K562 (cell line): Measurements from ENCODE around the gene ZBTB48. TPM values are rescaled to one million over a fixed set of nuclear protein-coding genes. Genes with fewer than 3 reads are reported as not detected.
"Not testable (repeated sequence)": the region's sequence is repeated elsewhere in the genome, so short reads cannot be mapped to it uniquely, and the experiment has no call there.

Experiments used
- ATAC-seq: fragments of 200-7000 bp; cut with Tn5 transposase; 3 replicates; pipeline ENCODE4 v1.9.1; 2020; ENCODE audit warnings: moderate library complexity
- BruUV-seq: library from RNA; stranded (reverse); fragments of 400-500 nt; replicated peaks from 2 replicates; lab custom pipeline; 2021; lab: Mats Ljungman, UMichigan
- CTCF ChIA-PET: fragments of 300-600 bp; formaldehyde crosslinking; extraction: SDS; loops from one replicate; lab custom pipeline; 2021; ENCODE audit warnings: low intra/inter-chr PET ratio; lab: Yijun Ruan, JAX
- POLR2A ChIA-PET: fragments of 300-600, 350-650 bp; sonication (Branson Sonifier 250); formaldehyde crosslinking; extraction: SDS; loops from one replicate; lab custom pipeline; 2021; ENCODE audit warnings: antibody characterized with exemption, inconsistent platforms; lab: Yijun Ruan, JAX
- DNase-seq, 4 experiments: peaks; one replicate each; pipeline versions ENCODE4 v3.0.0 to v3.0.0-alpha.2; 2011 to 2018; ENCODE audit warnings: low spot score in 3 of 4, mixed read lengths in 3 of 4; ENCODE audit errors: extremely low read depth in 1 of 4
- FAIRE-seq: peaks from 2 replicates; lab custom pipeline; 2011; peaks lifted over from hg19 to GRCh38; lab: Jason Lieb, UNC
- H2AFZ ChIP-seq: 2 replicates; pipeline ENCODE4 v1.6.0; 2011; ENCODE audit warnings: low read depth, low read length, control low read depth, inconsistent platforms
- H3K27ac ChIP-seq: fragments of 200-600 bp; 3 replicates; pipeline ENCODE4 v1.8.0; 2011; ENCODE audit warnings: low read depth, mild to moderate bottlenecking, control low read depth, inconsistent platforms, low read length, moderate library complexity, mixed read lengths; ENCODE audit errors: extremely low read depth
- H3K27me3 ChIP-seq, 2 experiments: fragments of 300-600 bp in 1 of 2; 2 replicates in 1 of 2; 3 replicates in 1 of 2; pipeline versions ENCODE4 v1.6.0 to v1.8.0; 2011; ENCODE audit warnings: inconsistent platforms in 2 of 2, low read length in 2 of 2, mild to moderate bottlenecking in 1 of 2, mixed read lengths in 1 of 2, moderate library complexity in 1 of 2; ENCODE audit not compliant: control insufficient read depth in 2 of 2, insufficient read depth in 2 of 2
- H3K36me3 ChIP-seq: fragments of 300-600 bp; 3 replicates; pipeline ENCODE4 v1.8.0; 2011; ENCODE audit warnings: mild to moderate bottlenecking, low read length, inconsistent platforms; ENCODE audit not compliant: control insufficient read depth, insufficient read depth
- H3K4me1 ChIP-seq, 2 experiments: fragments of 200-600 bp in 1 of 2; replicated peaks in 1 of 2; 2 replicates in 1 of 2; 3 replicates in 1 of 2; pipeline versions ENCODE4 v1.5.1 to v1.8.0; 2011; ENCODE audit warnings: inconsistent platforms in 2 of 2, low read length in 2 of 2, mild to moderate bottlenecking in 1 of 2, mixed read lengths in 1 of 2, moderate library complexity in 1 of 2; ENCODE audit not compliant: control insufficient read depth in 2 of 2, insufficient read depth in 2 of 2
- H3K4me2 ChIP-seq: 2 replicates; pipeline ENCODE4 v1.6.1; 2011; ENCODE audit warnings: low read length, control low read depth, inconsistent platforms, mixed read lengths; ENCODE audit not compliant: insufficient read depth
- H3K4me3 ChIP-seq: fragments of 200-600 bp; sonication (generic), shearing (Covaris generic); 2 replicates; pipeline ENCODE4 v1.5.1; 2016; ENCODE audit warnings: control low read depth, inconsistent platforms
- H3K79me2 ChIP-seq: fragments of 200-600 bp; 3 replicates; pipeline ENCODE4 v1.8.0; 2011; ENCODE audit warnings: low read length, inconsistent platforms; ENCODE audit not compliant: control insufficient read depth, insufficient read depth
- H3K9ac ChIP-seq, 2 experiments: 2 replicates each; pipeline versions ENCODE4 v1.6.0 to v1.6.1; 2011; ENCODE audit warnings: low read depth in 2 of 2, low read length in 2 of 2, control low read depth in 1 of 2, inconsistent platforms in 1 of 2, mild to moderate bottlenecking in 1 of 2, mixed read lengths in 1 of 2; ENCODE audit not compliant: insufficient read depth in 1 of 2
- H3K9me1 ChIP-seq: one replicate; pipeline ENCODE4 v1.6.0; 2011; ENCODE audit warnings: inconsistent platforms, mild to moderate bottlenecking, low read length, moderate library complexity; ENCODE audit not compliant: control insufficient read depth, insufficient read depth
- H3K9me3 ChIP-seq: replicated peaks from 2 replicates; pipeline ENCODE4 v1.5.1; 2011; ENCODE audit warnings: low read depth, low read length, inconsistent platforms; ENCODE audit not compliant: control insufficient read depth, insufficient read depth
- H4K20me1 ChIP-seq: replicated peaks from 2 replicates; pipeline ENCODE4 v1.6.1; 2011; ENCODE audit warnings: low read length, inconsistent platforms, mixed read lengths; ENCODE audit not compliant: control insufficient read depth, insufficient read depth
- DACH1 ChIP-seq: fragments of 450-650 bp; IDR thresholded peaks from 2 replicates; pipeline ENCODE4 v1.6.1; 2018; ENCODE audit not compliant: partially characterized antibody
- FOS ChIP-seq: IDR thresholded peaks from 3 replicates; pipeline ENCODE4 v1.6.1; 2011; ENCODE audit not compliant: insufficient read length; ENCODE audit errors: extremely low read depth
- FOXA3 ChIP-seq, 2 experiments: fragments of 450-650 bp in 1 of 2; sonication (generic) in 1 of 2; formaldehyde crosslinking; IDR thresholded peaks in 1 of 2; conservative IDR thresholded peaks in 1 of 2; 2 replicates each; pipeline versions ENCODE4 v1.4.0 to v1.8.0; 2020 to 2022; ENCODE audit warnings: mild to moderate bottlenecking in 2 of 2, missing genetic modification reagents in 1 of 2
- KLF1 ChIP-seq: fragments of 450-650 bp; IDR thresholded peaks from 2 replicates; pipeline ENCODE4 v1.6.1; 2016; ENCODE audit warnings: missing genetic modification characterization, missing compliant biosample characterization
- NONO ChIP-seq, 2 experiments: fragments of 200-400 bp in 1 of 2; fragments of 450-650 bp in 1 of 2; formaldehyde crosslinking in 1 of 2; IDR thresholded peaks; 2 replicates each; pipeline ENCODE4 v1.6.1; 2017; ENCODE audit warnings: low read depth in 2 of 2, mild to moderate bottlenecking in 2 of 2, moderate library complexity in 2 of 2, low read length in 1 of 2
- TGIF2 ChIP-seq: sonication (generic); formaldehyde crosslinking; IDR thresholded peaks from 2 replicates; pipeline ENCODE4 v1.8.1; 2022; ENCODE audit warnings: mild to moderate bottlenecking, missing genetic modification reagents, moderate library complexity
- ZNF408 ChIP-seq: fragments of 250-450 bp; sonication (Bioruptor Pico); IDR thresholded peaks from 2 replicates; pipeline ENCODE4 v1.4.0; 2020; ENCODE audit warnings: low read depth, mild to moderate bottlenecking, moderate library complexity
- WGBS: fragments of 100-300 bp; shearing (Covaris generic); methylation state at CpG from one replicate; pipeline ENCODE4 v1.1.6; 2016; ENCODE audit warnings: low coverage, mixed read lengths; ENCODE audit not compliant: insufficient coverage; ENCODE audit errors: missing lambda C conversion rate; 5-methylcytosine and 5-hydroxymethylcytosine counted together
- in situ Hi-C: fragments of 300-500 bp; cut with MboI; formaldehyde crosslinking; loops from 4 replicates; pipeline ENCODE4 v1.15.0; 2018; ENCODE audit warnings: inconsistent platforms, mixed read lengths
- intact Hi-C: fragments of 100-400 bp; cut with micrococcal nuclease; formaldehyde crosslinking; loops from 2 replicates; pipeline ENCODE4 v1.14.2; 2022
- polyA plus RNA-seq, 8 experiments: library from polyadenylated mRNA; depleted of rRNA in 4 of 8; stranded (reverse) in 5 of 8; unstranded in 3 of 8; fragments of >200 nt; fragmentation: Nextera tagmentation in 2 of 8; fragmentation: Illumina TruSeq in 1 of 8; extraction: Ambion mirVana in 2 of 8; extraction: Trizol in 1 of 8; gene quantifications; 2 replicates each; pipeline versions ENCODE4 v1.2.1 to v1.2.3, GENCODE V29; 2011 to 2014; ENCODE audit warnings: inconsistent platforms in 1 of 8, missing spikeins in 1 of 8
- total RNA-seq, 7 experiments: library from RNA; depleted of rRNA in 6 of 7; stranded (reverse); fragments of >200 nt in 6 of 7; fragmentation: Illumina TruSeq in 2 of 7; extraction: Trizol in 2 of 7; gene quantifications; 2 replicates each; pipeline versions ENCODE4 v1.2.1 to v1.2.3, GENCODE V29; 2011 to 2021; ENCODE audit warnings: low replicate concordance in 1 of 7
- TF ChIP-seq, protein P1 (sequence below): sonication (generic); formaldehyde crosslinking; IDR thresholded peaks from 2 replicates; pipeline ENCODE4 v1.4.0; 2020; ENCODE audit warnings: mild to moderate bottlenecking, missing genetic modification reagents
- TF ChIP-seq, protein P2 (sequence below): sonication (generic); formaldehyde crosslinking; IDR thresholded peaks from 2 replicates; pipeline ENCODE4 v1.8.1; 2023; ENCODE audit warnings: mild to moderate bottlenecking, missing genetic modification reagents

The ZBTB48 gene
- total and polyA plus RNA-seq, 9 of the 15 experiments (the other 6 are each of a cell fraction or from before 2014, with no cell fraction given) = 1.9 to 66.9 (median 29.5) TPM

DNA sequence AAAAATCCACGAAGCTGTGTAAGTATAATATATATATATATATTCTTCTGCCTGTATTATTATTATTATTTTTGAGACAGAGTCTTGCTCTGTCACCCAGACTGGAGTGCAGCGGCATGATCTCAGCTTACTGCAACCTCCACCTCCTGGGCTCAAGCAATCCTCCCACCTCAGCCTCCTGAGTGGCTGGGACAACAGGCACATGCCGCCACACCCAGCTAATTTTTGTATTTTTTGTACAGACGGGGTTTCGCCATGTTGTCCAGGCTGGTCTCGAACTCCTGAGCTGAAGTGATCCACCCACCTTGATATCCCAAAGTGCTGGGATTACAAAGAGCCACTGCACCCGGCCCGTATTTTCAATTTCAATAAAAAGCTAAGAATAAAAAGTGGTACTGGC lies 20.2 kb downstream of the ZBTB48 start:
- DNase-seq, H2AFZ ChIP-seq, FAIRE-seq, H3K27me3 ChIP-seq, H3K9me3 ChIP-seq, in situ Hi-C loops, CTCF ChIA-PET, ATAC-seq, BruUV-seq: not testable (repeated sequence)
- intact Hi-C loops = loop anchor here (2.0 kb wide), 1 partner anchor 19 kb away; no protein-coding TSS in a partner anchor
- Histone ChIP-seq H3K9me1 (peaks cover 23% of the 10 kb centered on the region), H3K36me3 (peaks cover 56% of the 10 kb centered on the region), H3K9ac (peak overlapping the region; percentile 93 to 100), H3K4me2 (peak overlapping the region; percentile 99), H3K4me1 (peaks cover 38 to 68% of the 10 kb centered on the region in 2 experiments), H3K27ac (peak overlapping the region; percentile 99), H3K4me3 (peak overlapping the region; percentile 89), H4K20me1 (peaks cover 50% of the 10 kb centered on the region), H3K79me2 (peaks cover 74% of the 10 kb centered on the region)
- WGBS = 22% methylated on average over 8 of the region's 8 CpGs
- POLR2A ChIA-PET = interaction anchor here (0.6 to 10.7 kb wide), 17 partner anchors 7 to 1213 kb away, joined by 3 to 221 read pairs (median 4); partner anchors contain the start of genes PHF13 and ZBTB48

DNA sequence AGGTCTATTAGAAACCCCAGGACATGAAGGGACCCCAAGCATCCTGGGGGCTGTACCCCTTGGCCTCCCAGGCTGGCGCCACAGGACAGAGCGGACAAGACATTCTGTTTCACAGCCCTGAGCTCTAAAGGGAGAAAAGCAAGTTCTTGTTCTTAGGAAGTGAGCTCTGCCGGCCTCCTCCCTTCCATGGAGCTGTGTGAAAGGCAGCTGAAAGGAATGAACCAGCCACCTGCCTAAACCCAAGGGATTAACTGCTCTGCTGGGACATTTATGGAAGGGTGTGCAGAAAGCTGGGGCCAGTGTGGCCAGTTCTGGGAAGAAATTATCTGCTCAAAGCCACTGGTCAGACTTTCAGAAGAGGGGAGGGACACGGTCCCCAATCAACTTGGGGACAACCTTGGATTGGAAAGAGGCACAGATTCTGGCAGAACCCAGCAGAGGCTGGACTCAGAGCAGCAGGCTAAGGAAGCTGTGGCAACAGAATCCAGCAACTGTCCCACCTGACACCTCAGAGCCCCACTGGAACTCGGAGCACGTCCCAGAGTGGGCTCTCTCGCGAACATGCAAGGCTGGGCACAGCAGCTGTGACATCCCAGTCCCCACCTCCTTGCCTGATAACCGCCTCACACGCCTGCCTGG lies 20.7 kb downstream of the ZBTB48 start:
- ATAC-seq (no peak), FAIRE-seq (no peak), DNase-seq (peak in 1 of 4 experiments; percentile 30)
- H3K36me3 ChIP-seq = peaks cover 51% of the 10 kb centered on the region
- POLR2A ChIA-PET = interaction anchor here (0.6 to 10.7 kb wide), 18 partner anchors 8 to 407 kb away, joined by 3 to 221 read pairs (median 4); partner anchors contain the start of genes PHF13 and ZBTB48
- H3K79me2 ChIP-seq = peaks cover 69% of the 10 kb centered on the region
- peak overlapping the region; percentile 99 for H3K27ac ChIP-seq
- H3K9me1 ChIP-seq = peaks cover 23% of the 10 kb centered on the region
- H3K27me3 ChIP-seq = no peaks in the 10 kb centered on the region
- H4K20me1 ChIP-seq = peaks cover 50% of the 10 kb centered on the region
- H3K4me1 ChIP-seq = peaks cover 38 to 68% of the 10 kb centered on the region in 2 experiments
- no peaks in the 10 kb centered on the region for H3K9me3 ChIP-seq
- H3K4me3 ChIP-seq = peak overlapping the region; percentile 89
- WGBS = 9% methylated on average over 10 of the region's 10 CpGs
- H3K9ac ChIP-seq = peak overlapping the region; percentile 93 to 100
- in situ Hi-C loops = no loop called here
- peak overlapping the region; percentile 99 for H3K4me2 ChIP-seq
- CTCF ChIA-PET = interaction anchor here (0.5 kb wide), 1 partner anchor 46 kb away, joined by 3 read pairs; the partner anchor contains the start of gene NOL9
- H2AFZ ChIP-seq = no peak overlapping the region
- intact Hi-C loops = loop anchor here (1.0 to 2.0 kb wide), 3 partner anchors 13 to 46 kb away; partner anchors contain the start of genes NOL9 and PHF13
- TSS peak; percentile 44 for BruUV-seq
- TF ChIP-seq FOXA3 (CRISPR knock-in tag; conservative IDR thresholded peaks at IDR 0.05 in 1 of 2, IDR thresholded peaks at IDR 0.05 in 1 of 2) (no peak), NONO (IDR thresholded peaks at IDR 0.05; ENCODE audit: low read depth in 2 of 2, low read length in 1 of 2) (peak in 1 of 2 experiments; percentile 34; a peak in 1 of 4 replicates), DACH1 (peak; percentile 42), FOS (no peak), ZNF408 (CRISPR knock-in tag) (no peak), KLF1 (tag) (peak; percentile 59; the same call in 1 of the 2 replicates), TGIF2 (CRISPR knock-in tag) (0 out of 2 replicates have a peak, but pooled peaks have one; percentile 21)
- TF ChIP-seq, protein P1, sequence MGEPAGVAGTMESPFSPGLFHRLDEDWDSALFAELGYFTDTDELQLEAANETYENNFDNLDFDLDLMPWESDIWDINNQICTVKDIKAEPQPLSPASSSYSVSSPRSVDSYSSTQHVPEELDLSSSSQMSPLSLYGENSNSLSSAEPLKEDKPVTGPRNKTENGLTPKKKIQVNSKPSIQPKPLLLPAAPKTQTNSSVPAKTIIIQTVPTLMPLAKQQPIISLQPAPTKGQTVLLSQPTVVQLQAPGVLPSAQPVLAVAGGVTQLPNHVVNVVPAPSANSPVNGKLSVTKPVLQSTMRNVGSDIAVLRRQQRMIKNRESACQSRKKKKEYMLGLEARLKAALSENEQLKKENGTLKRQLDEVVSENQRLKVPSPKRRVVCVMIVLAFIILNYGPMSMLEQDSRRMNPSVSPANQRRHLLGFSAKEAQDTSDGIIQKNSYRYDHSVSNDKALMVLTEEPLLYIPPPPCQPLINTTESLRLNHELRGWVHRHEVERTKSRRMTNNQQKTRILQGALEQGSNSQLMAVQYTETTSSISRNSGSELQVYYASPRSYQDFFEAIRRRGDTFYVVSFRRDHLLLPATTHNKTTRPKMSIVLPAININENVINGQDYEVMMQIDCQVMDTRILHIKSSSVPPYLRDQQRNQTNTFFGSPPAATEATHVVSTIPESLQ = 0 out of 2 replicates have a peak, but pooled peaks have one; percentile 66
- TF ChIP-seq, protein P2, sequence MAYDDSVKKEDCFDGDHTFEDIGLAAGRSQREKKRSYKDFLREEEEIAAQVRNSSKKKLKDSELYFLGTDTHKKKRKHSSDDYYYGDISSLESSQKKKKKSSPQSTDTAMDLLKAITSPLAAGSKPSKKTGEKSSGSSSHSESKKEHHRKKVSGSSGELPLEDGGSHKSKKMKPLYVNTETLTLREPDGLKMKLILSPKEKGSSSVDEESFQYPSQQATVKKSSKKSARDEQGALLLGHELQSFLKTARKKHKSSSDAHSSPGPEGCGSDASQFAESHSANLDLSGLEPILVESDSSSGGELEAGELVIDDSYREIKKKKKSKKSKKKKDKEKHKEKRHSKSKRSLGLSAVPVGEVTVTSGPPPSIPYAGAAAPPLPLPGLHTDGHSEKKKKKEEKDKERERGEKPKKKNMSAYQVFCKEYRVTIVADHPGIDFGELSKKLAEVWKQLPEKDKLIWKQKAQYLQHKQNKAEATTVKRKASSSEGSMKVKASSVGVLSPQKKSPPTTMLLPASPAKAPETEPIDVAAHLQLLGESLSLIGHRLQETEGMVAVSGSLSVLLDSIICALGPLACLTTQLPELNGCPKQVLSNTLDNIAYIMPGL = 0 out of 2 replicates have a peak, but pooled peaks have one; percentile 18
